ENCODE measurements around the gene ZNF296. TPM values are rescaled to one million over a fixed set of nuclear protein-coding genes. Genes with fewer than 3 reads are reported as not detected.
A peak's percentile ranks its signal among the peaks of the same experiment; 100 is the strongest.

Gene ZNF296
- total and polyA plus RNA-seq, 2 of the 13 experiments (the other 11 are each of a cell fraction or from before 2014, with no cell fraction given): 0.26 to 0.62 TPM

GRCh38 chr19:45079063-45079910 is 3.0 kb upstream of the ZNF296 start, which contains the start of gene GEMIN7 (continued):
- TF ChIP-seq ZBTB34 (CRISPR knock-in tag; IDR thresholded peaks at IDR 0.05) (peak; percentile 56; the same call in 1 of the 2 replicates), ZNF232 (CRISPR knock-in tag; IDR thresholded peaks at IDR 0.05; ENCODE audit: borderline replicate concordance) (peak; percentile 81; the same call in 1 of the 2 replicates), ZZZ3 (CRISPR knock-in tag; IDR thresholded peaks at IDR 0.05; ENCODE audit: borderline replicate concordance) (no peak; the same call in 1 of the 2 replicates), ZNF740 (CRISPR knock-in tag; IDR thresholded peaks at IDR 0.05) (peak; percentile 77), ZSCAN29 (CRISPR knock-in tag; conservative IDR thresholded peaks at IDR 0.05) (no peak), ZNF761 (CRISPR knock-in tag; conservative IDR thresholded peaks at IDR 0.05) (peak; percentile 98), TIGD3 (CRISPR knock-in tag; IDR thresholded peaks at IDR 0.05; ENCODE audit: borderline replicate concordance) (no peak), DR1 (CRISPR knock-in tag; IDR thresholded peaks at IDR 0.05) (peak; percentile 62), MTA3 (CRISPR knock-in tag; IDR thresholded peaks at IDR 0.05) (no peak), ZFP36L2 (CRISPR knock-in tag; IDR thresholded peaks at IDR 0.05) (peak; percentile 39; the same call in 1 of the 2 replicates), ZNF850 (CRISPR knock-in tag; conservative IDR thresholded peaks at IDR 0.05) (no peak; the same call in 1 of the 2 replicates), GRHL1 (CRISPR knock-in tag; conservative IDR thresholded peaks at IDR 0.05) (no peak), ZNF33B (CRISPR knock-in tag; IDR thresholded peaks at IDR 0.05) (peak; percentile 61; the same call in 1 of the 2 replicates), ONECUT2 (CRISPR knock-in tag; IDR thresholded peaks at IDR 0.05) (no peak), ZIK1 (CRISPR knock-in tag; IDR thresholded peaks at IDR 0.05; ENCODE audit: borderline replicate concordance, low read depth) (peak; percentile 93), RNF219 (CRISPR knock-in tag; IDR thresholded peaks at IDR 0.05) (peak; percentile 46; the same call in 1 of the 2 replicates), ZBTB8A (CRISPR knock-in tag; IDR thresholded peaks at IDR 0.05; ENCODE audit: borderline replicate concordance, low read depth) (no peak), HOXA7 (CRISPR knock-in tag; IDR thresholded peaks at IDR 0.05) (no peak), ZNF382 (CRISPR knock-in tag; IDR thresholded peaks at IDR 0.05; ENCODE audit: borderline replicate concordance) (no peak), YEATS4 (CRISPR knock-in tag; IDR thresholded peaks at IDR 0.05; ENCODE audit: borderline replicate concordance) (peak; percentile 100), SMYD3 (CRISPR knock-in tag; IDR thresholded peaks at IDR 0.05) (peak; percentile 76; the same call in 1 of the 2 replicates), ZNF207 (IDR thresholded peaks at IDR 0.05; ENCODE audit: borderline replicate concordance) (no peak)
